Measurements from ENCODE around the gene PALD1. TPM values are rescaled to one million over a fixed set of nuclear protein-coding genes. Genes with fewer than 3 reads are reported as not detected.

Gene PALD1
- total RNA-seq, 1 donor from 2014 or later: 4.1 TPM

DNA sequence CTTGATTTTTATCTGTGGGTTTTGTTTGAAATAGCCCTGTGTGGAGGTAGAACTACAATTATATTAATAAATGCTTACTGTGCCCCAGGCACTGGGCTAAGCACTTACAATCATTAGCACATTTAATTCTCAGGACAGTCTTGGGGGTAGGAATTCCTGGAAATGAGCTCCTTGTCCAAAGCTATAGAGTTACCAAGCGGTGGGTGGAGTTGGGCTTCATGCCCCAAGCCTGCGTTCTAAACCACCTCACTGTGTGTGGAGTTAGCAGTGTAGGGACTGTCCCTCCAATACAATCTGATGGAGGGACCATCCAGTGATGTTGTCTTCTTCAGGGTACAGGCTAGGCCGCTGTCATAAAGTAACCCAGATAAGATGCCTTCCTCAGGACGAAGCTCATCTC lies 49.7 kb downstream of the PALD1 start:
- Mint-ChIP-seq H3K9me3 (ENCODE audit: low read depth) (no peaks in the 10 kb centered on the region), H3K36me3 (ENCODE audit: low read depth) (peaks cover 3% of the 10 kb centered on the region), H3K27me3 (ENCODE audit: low read depth) (no peaks in the 10 kb centered on the region), H3K4me3 (ENCODE audit: unreplicated experiment) (no peak overlapping the region), H3K4me1 (ENCODE audit: low read depth) (no peaks in the 10 kb centered on the region), H3K27ac (ENCODE audit: unreplicated experiment) (no peak overlapping the region)
- TF ChIP-seq, protein P1, sequence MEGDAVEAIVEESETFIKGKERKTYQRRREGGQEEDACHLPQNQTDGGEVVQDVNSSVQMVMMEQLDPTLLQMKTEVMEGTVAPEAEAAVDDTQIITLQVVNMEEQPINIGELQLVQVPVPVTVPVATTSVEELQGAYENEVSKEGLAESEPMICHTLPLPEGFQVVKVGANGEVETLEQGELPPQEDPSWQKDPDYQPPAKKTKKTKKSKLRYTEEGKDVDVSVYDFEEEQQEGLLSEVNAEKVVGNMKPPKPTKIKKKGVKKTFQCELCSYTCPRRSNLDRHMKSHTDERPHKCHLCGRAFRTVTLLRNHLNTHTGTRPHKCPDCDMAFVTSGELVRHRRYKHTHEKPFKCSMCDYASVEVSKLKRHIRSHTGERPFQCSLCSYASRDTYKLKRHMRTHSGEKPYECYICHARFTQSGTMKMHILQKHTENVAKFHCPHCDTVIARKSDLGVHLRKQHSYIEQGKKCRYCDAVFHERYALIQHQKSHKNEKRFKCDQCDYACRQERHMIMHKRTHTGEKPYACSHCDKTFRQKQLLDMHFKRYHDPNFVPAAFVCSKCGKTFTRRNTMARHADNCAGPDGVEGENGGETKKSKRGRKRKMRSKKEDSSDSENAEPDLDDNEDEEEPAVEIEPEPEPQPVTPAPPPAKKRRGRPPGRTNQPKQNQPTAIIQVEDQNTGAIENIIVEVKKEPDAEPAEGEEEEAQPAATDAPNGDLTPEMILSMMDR (IDR thresholded peaks at IDR 0.05): no peak
- DNase-seq (ENCODE audit: low spot score): no peak

DNA sequence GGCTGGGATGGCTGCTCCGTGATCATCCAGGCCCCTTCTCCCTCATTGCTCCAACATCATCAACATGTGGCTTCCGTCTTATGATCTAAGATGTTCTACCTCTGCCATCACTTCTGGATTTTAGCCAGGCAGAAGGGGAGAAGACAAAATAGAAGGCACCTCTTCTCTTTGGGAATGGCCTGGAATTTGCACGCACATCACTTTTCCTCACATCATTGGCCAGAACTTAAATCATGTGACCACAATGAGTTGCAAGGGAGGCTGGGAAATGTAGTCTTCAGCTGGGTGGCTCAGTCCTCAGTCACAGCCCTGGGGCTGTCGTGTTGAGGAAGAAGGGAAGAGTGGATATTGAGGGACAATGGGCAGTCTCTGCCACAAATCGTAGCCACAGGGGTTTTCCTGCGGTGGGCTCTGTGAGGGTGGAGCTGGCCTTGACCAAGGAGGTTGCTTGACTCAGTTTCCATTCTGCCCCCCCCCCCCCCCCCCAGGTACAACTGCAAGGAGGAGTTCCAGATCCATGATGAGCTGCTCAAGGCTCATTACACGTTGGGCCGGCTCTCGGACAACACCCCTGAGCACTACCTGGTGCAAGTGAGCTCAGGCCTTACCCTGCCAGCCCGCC lies 50.3 kb downstream of the PALD1 start:
- no peak overlapping the region for H3K27ac Mint-ChIP-seq (ENCODE audit: unreplicated experiment)
- H3K4me1 Mint-ChIP-seq (ENCODE audit: low read depth): no peaks in the 10 kb centered on the region
- no peak overlapping the region for H3K4me3 Mint-ChIP-seq (ENCODE audit: unreplicated experiment)
- peaks cover 3% of the 10 kb centered on the region for H3K36me3 Mint-ChIP-seq (ENCODE audit: low read depth)
- TF ChIP-seq, protein P1 (IDR thresholded peaks at IDR 0.05): no peak
- H3K27me3 Mint-ChIP-seq (ENCODE audit: low read depth): no peaks in the 10 kb centered on the region
- no peak for DNase-seq (ENCODE audit: low spot score)
- no peaks in the 10 kb centered on the region for H3K9me3 Mint-ChIP-seq (ENCODE audit: low read depth)

DNA sequence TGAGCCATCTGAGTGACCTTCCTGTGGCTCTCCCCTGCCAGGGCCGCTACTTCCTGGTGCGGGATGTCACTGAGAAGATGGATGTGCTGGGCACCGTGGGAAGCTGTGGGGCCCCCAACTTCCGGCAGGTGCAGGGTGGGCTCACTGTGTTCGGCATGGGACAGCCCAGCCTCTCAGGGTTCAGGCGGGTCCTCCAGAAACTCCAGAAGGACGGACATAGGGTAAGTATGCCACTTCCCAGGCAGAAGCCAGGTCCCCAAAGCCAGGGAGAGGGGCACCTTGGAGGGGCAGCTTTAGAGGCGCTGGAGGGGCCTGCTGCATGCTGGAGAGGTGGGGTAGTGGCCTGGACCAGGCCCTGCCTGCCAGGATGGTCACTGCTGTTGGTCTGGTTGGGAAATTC lies 51.3 kb downstream of the PALD1 start:
- TF ChIP-seq, protein P1 (IDR thresholded peaks at IDR 0.05): no peak
- Mint-ChIP-seq H3K27ac (ENCODE audit: unreplicated experiment) (no peak overlapping the region), H3K4me1 (ENCODE audit: low read depth) (no peaks in the 10 kb centered on the region), H3K27me3 (ENCODE audit: low read depth) (no peaks in the 10 kb centered on the region), H3K36me3 (ENCODE audit: low read depth) (peaks cover 3% of the 10 kb centered on the region), H3K4me3 (ENCODE audit: unreplicated experiment) (no peak overlapping the region), H3K9me3 (ENCODE audit: low read depth) (no peaks in the 10 kb centered on the region)
- no peak for DNase-seq (ENCODE audit: low spot score)

DNA sequence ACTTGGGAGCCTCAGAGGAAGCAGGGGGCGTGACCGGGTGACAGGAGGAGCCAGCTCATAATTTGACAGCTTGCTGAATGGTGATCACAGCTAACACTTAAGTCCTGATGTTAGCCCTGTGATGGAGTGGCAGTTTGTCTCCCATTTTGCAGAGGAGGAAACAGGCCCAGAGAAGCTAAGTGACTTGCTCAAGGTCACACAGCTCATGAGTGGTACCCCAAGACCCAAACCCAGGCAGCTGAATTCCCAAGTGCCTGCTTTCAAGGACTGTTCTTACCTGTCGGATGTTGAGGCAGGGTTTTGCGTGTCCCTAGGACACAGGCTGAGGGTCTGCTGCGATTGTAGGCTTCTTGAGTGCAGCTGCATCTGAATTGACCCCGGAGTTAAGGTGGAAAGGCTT lies 51.7 kb downstream of the PALD1 start:
- Mint-ChIP-seq H3K9me3 (ENCODE audit: low read depth) (no peaks in the 10 kb centered on the region), H3K36me3 (ENCODE audit: low read depth) (peaks cover 3% of the 10 kb centered on the region), H3K27me3 (ENCODE audit: low read depth) (no peaks in the 10 kb centered on the region), H3K4me3 (ENCODE audit: unreplicated experiment) (no peak overlapping the region), H3K27ac (ENCODE audit: unreplicated experiment) (no peak overlapping the region), H3K4me1 (ENCODE audit: low read depth) (no peaks in the 10 kb centered on the region)
- TF ChIP-seq, protein P1 (IDR thresholded peaks at IDR 0.05): no peak
- DNase-seq (ENCODE audit: low spot score): no peak

DNA sequence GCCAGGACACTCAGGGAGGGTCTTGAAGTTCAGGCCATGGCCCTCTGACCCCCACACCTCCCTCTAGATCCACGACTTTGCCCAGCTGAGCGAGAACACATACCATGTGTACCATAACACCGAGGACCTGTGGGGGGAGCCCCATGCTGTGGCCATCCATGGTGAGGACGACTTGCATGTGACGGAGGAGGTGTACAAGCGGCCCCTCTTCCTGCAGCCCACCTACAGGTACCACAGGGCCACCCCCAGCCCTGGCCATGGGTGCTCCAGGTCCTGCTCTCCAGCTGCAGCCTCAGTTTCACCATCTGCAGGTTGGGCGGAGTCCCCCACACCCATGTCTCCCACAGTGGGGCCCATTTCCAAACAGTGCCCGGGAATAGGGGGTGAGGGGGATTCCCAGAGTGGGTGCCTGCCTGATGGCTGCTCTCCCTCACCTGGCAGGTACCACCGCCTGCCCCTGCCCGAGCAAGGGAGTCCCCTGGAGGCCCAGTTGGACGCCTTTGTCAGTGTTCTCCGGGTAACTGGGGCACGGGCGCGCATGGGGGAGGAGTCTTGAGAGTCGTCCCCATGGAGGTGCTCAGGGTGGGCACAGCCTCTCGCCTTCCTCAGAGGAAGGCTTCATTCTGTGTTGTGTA lies 54.1 kb downstream of the PALD1 start:
- TF ChIP-seq, protein P1 (IDR thresholded peaks at IDR 0.05): no peak
- H3K36me3 Mint-ChIP-seq (ENCODE audit: low read depth): peaks cover 3% of the 10 kb centered on the region
- DNase-seq (ENCODE audit: low spot score): peak; percentile 89
- peaks cover 3% of the 10 kb centered on the region for H3K4me1 Mint-ChIP-seq (ENCODE audit: low read depth)
- H3K27ac Mint-ChIP-seq (ENCODE audit: unreplicated experiment): no peak overlapping the region
- peaks cover 3% of the 10 kb centered on the region for H3K27me3 Mint-ChIP-seq (ENCODE audit: low read depth)
- H3K4me3 Mint-ChIP-seq (ENCODE audit: unreplicated experiment): no peak overlapping the region
- H3K9me3 Mint-ChIP-seq (ENCODE audit: low read depth): no peaks in the 10 kb centered on the region

Data from chondrocyte (in vitro differentiated cells).